B cell (primary cell): ENCODE measurements around the gene FADS2.

Experiments used
- EZH2 ChIP-seq: IDR thresholded peaks from 2 replicates; pipeline ENCODE4 v1.6.1; 2012; ENCODE audit warnings: borderline replicate concordance, low read depth, mild to moderate bottlenecking, moderate library complexity, low read length; ENCODE audit not compliant: insufficient read depth, poor library complexity, severe bottlenecking
- TF ChIP-seq, protein P1 (sequence below): fragments of 200-600 bp; IDR thresholded peaks from one replicate; pipeline ENCODE4 v1.8.0; 2022; ENCODE audit warnings: antibody characterized with exemption, mild to moderate bottlenecking

DNA sequence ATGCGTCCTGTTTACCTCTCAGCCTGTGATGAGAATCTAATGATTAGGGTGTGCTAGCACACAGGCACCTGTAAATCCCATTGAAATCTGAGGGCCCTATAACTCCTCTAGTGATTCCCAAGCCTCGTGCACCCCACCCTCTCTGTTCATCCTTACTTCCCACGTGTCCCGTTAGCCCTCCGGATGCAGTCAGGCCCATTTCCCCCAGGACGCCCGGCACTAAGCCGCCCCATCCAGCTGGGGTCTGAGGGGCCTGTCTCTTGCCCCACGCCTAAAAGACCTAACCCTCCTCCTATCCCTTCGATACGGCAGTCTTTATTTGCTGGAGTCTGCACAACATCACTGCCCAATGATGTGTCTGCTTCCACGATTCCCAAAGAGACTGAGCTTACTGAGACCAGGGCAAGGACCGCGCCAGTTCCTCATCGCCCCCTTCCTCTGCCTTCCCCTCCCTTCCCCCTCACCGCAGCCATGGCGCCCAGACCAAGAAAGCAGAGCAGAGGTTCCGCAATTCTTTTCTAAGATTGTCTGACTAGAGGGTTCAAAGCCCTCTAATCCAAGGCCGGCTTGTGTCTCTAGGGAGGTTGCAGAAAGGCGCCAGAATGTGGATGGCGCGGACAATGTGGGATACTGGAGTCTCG, 1.1 kb upstream of the FADS2 start:
- TF ChIP-seq, protein P1, sequence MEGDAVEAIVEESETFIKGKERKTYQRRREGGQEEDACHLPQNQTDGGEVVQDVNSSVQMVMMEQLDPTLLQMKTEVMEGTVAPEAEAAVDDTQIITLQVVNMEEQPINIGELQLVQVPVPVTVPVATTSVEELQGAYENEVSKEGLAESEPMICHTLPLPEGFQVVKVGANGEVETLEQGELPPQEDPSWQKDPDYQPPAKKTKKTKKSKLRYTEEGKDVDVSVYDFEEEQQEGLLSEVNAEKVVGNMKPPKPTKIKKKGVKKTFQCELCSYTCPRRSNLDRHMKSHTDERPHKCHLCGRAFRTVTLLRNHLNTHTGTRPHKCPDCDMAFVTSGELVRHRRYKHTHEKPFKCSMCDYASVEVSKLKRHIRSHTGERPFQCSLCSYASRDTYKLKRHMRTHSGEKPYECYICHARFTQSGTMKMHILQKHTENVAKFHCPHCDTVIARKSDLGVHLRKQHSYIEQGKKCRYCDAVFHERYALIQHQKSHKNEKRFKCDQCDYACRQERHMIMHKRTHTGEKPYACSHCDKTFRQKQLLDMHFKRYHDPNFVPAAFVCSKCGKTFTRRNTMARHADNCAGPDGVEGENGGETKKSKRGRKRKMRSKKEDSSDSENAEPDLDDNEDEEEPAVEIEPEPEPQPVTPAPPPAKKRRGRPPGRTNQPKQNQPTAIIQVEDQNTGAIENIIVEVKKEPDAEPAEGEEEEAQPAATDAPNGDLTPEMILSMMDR, result no peak
- TF ChIP-seq EZH2, result no peak
